DND-41 (cell line): Measurements from ENCODE around the gene KRR1.

Experiments used
- ATAC-seq: fragments of 200-7000 bp; cut with Tn5 transposase; 3 replicates; pipeline ENCODE4 v1.9.1; 2021; ENCODE audit warnings: low read depth; ENCODE audit not compliant: insufficient read depth
- DNase-seq: peaks from one replicate; pipeline ENCODE4 v3.0.0-alpha.2; 2020
- H2AFZ ChIP-seq: 2 replicates; pipeline ENCODE4 v1.6.0; 2012; ENCODE audit warnings: low read depth, low read length
- H3K27ac ChIP-seq: 2 replicates; pipeline ENCODE4 v1.5.1; 2012; ENCODE audit warnings: low read length, inconsistent platforms
- H3K27me3 ChIP-seq: fragments of 200-600 bp; sonication (generic); 2 replicates; pipeline ENCODE4 v1.6.0; 2012; ENCODE audit warnings: low read length, mild to moderate bottlenecking, inconsistent platforms; ENCODE audit not compliant: insufficient read depth, poor library complexity
- H3K36me3 ChIP-seq: 2 replicates; pipeline ENCODE4 v1.5.1; 2012; ENCODE audit warnings: low read length, inconsistent platforms; ENCODE audit not compliant: insufficient read depth
- H3K4me1 ChIP-seq: 2 replicates; pipeline ENCODE4 v1.5.1; 2012; ENCODE audit warnings: mild to moderate bottlenecking, low read length; ENCODE audit not compliant: insufficient read depth
- H3K4me2 ChIP-seq: 2 replicates; pipeline ENCODE4 v1.6.0; 2012; ENCODE audit warnings: mild to moderate bottlenecking, moderate library complexity, low read length, inconsistent platforms; ENCODE audit not compliant: insufficient read depth
- H3K4me3 ChIP-seq, 2 experiments: fragments of 200-600 bp in 1 of 2; shearing (Covaris generic) in 1 of 2; 2 replicates each; pipeline ENCODE4 v1.5.1; 2012 to 2016; ENCODE audit warnings: inconsistent platforms in 2 of 2, low read length in 2 of 2, mild to moderate bottlenecking in 2 of 2, low read depth in 1 of 2, moderate library complexity in 1 of 2
- H3K79me2 ChIP-seq: 2 replicates; pipeline ENCODE4 v1.6.0; 2012; ENCODE audit warnings: low read length, inconsistent platforms; ENCODE audit not compliant: insufficient read depth
- H3K9ac ChIP-seq: 2 replicates; pipeline ENCODE4 v1.6.0; 2012; ENCODE audit warnings: low read depth, mild to moderate bottlenecking, inconsistent platforms, low read length, moderate library complexity
- H3K9me3 ChIP-seq: 2 replicates; pipeline ENCODE4 v1.5.1; 2012; ENCODE audit warnings: low read length, moderate library complexity, mild to moderate bottlenecking, inconsistent platforms; ENCODE audit not compliant: insufficient read depth, severe bottlenecking
- H4K20me1 ChIP-seq: 2 replicates; pipeline ENCODE4 v1.6.0; 2012; ENCODE audit warnings: low read length; ENCODE audit not compliant: insufficient read depth
- EZH2 ChIP-seq: IDR thresholded peaks from 3 replicates; pipeline ENCODE4 v1.6.1; 2012; ENCODE audit warnings: borderline replicate concordance, low read depth, mild to moderate bottlenecking, moderate library complexity, low read length, inconsistent platforms; ENCODE audit not compliant: severe bottlenecking
- TF ChIP-seq, protein P1 (sequence below): IDR thresholded peaks from 2 replicates; pipeline ENCODE4 v1.5.1; 2012; ENCODE audit warnings: borderline replicate concordance, low read length, moderate library complexity, mild to moderate bottlenecking; ENCODE audit not compliant: poor library complexity, severe bottlenecking; ENCODE audit errors: extremely low read depth

Gene KRR1

DNA sequence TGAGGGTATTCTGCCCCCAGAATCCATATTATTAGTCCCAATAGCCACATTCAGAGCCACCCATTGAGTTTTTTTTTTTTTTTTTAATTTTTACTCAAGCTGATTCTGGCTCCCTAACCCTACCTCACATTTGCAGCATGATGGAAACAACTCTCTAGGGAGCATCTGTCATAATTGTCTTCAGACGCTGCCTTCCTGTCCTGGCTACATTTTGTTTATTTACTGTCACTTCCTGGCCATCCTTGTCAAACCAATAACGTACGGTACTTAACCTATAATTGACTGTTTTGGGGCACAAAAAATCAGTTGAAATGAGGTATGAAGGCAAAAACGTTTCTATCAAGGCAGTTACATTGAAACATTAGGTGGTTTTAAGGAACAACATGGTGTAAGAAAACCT is 28.8 kb downstream of the KRR1 start:
- peaks cover 75% of the 10 kb centered on the region for H3K4me1 ChIP-seq
- no peaks in the 10 kb centered on the region for H3K9me3 ChIP-seq
- H3K4me3 ChIP-seq = peak overlapping the region in 1 of 2 experiments; percentile 62; a peak in 2 of 4 replicates
- peak overlapping the region; percentile 69 for H3K4me2 ChIP-seq
- DNase-seq (no peak), ATAC-seq (no peak)
- TF ChIP-seq, protein P1, sequence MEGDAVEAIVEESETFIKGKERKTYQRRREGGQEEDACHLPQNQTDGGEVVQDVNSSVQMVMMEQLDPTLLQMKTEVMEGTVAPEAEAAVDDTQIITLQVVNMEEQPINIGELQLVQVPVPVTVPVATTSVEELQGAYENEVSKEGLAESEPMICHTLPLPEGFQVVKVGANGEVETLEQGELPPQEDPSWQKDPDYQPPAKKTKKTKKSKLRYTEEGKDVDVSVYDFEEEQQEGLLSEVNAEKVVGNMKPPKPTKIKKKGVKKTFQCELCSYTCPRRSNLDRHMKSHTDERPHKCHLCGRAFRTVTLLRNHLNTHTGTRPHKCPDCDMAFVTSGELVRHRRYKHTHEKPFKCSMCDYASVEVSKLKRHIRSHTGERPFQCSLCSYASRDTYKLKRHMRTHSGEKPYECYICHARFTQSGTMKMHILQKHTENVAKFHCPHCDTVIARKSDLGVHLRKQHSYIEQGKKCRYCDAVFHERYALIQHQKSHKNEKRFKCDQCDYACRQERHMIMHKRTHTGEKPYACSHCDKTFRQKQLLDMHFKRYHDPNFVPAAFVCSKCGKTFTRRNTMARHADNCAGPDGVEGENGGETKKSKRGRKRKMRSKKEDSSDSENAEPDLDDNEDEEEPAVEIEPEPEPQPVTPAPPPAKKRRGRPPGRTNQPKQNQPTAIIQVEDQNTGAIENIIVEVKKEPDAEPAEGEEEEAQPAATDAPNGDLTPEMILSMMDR = no peak
- peak overlapping the region; percentile 65; the same call in 1 of the 2 replicates for H3K9ac ChIP-seq
- no peaks in the 10 kb centered on the region for H4K20me1 ChIP-seq
- peak overlapping the region; percentile 17; the same call in 1 of the 2 replicates for H2AFZ ChIP-seq
- H3K27me3 ChIP-seq = no peaks in the 10 kb centered on the region
- H3K79me2 ChIP-seq = peaks cover 38% of the 10 kb centered on the region
- peaks cover 7% of the 10 kb centered on the region for H3K36me3 ChIP-seq
- peak overlapping the region; percentile 86 for H3K27ac ChIP-seq

- Histone ChIP-seq H2AFZ (peak overlapping the region; percentile 81), H3K9ac (peak overlapping the region; percentile 65), H3K4me3 (peak overlapping the region; percentile 35 to 62; a peak in 3 of 4 replicates), H3K27me3 (no peaks in the 10 kb centered on the region), H3K9me3 (no peaks in the 10 kb centered on the region), H3K27ac (peak overlapping the region; percentile 86), H4K20me1 (no peaks in the 10 kb centered on the region), H3K36me3 (peaks cover 4% of the 10 kb centered on the region; the same call in 1 of the 2 replicates), H3K4me1 (peaks cover 81% of the 10 kb centered on the region), H3K4me2 (peak overlapping the region; percentile 69), H3K79me2 (peaks cover 34% of the 10 kb centered on the region)
- no peak for TF ChIP-seq EZH2
- TF ChIP-seq, protein P1 = no peak
- ATAC-seq = no peak
- no peak for DNase-seq
These were observed 29.6 kb downstream of the KRR1 start for GRCh38 chr12:75481774-75482173.

GRCh38 chr12:75481013-75481705 is 30.2 kb downstream of the KRR1 start:
- TF ChIP-seq, protein P1 = no peak
- TF ChIP-seq EZH2 = no peak

More at GRCh38 chr12:75481013-75481705, 30.2 kb downstream of the KRR1 start:
- Histone ChIP-seq H3K36me3 (0 out of 2 replicates have a peak, but pooled peaks cover 4% of the 10 kb centered on the region), H3K9me3 (no peaks in the 10 kb centered on the region), H3K27ac (peak overlapping the region; percentile 86), H3K4me3 (peak overlapping the region; percentile 35 to 62), H3K4me2 (peak overlapping the region; percentile 69), H3K79me2 (peaks cover 34% of the 10 kb centered on the region), H4K20me1 (no peaks in the 10 kb centered on the region), H2AFZ (peak overlapping the region; percentile 81), H3K9ac (peak overlapping the region; percentile 65), H3K27me3 (no peaks in the 10 kb centered on the region), H3K4me1 (peaks cover 82% of the 10 kb centered on the region)
- no peak for DNase-seq
- peak; percentile 6 for ATAC-seq
